Measurements from ENCODE around the gene OR13J1. TPM values are rescaled to one million over a fixed set of nuclear protein-coding genes. Genes with fewer than 3 reads are reported as not detected.

Gene OR13J1
- total RNA-seq, 1 donor from 2014 or later: not detected

DNA sequence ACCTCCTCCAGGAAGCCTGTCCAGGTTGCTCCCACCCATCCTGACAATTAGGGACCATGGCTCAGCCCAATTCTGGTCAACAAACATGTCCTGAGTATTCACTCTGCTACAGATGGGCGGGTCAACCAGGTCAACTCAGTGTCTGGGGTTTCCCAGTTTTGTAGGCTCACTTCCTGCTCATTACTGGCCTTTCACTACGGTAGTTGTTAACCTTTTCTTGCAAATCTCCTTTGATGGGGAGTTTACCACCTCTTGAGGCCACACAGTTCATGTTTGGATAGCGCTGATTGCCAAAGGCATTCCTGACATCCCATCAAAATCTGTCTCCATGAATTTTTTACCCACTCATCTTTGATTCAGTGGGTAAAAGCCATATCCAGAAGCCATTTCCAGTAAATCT, 27.4 kb downstream of the OR13J1 start:
- TF ChIP-seq, protein P1, sequence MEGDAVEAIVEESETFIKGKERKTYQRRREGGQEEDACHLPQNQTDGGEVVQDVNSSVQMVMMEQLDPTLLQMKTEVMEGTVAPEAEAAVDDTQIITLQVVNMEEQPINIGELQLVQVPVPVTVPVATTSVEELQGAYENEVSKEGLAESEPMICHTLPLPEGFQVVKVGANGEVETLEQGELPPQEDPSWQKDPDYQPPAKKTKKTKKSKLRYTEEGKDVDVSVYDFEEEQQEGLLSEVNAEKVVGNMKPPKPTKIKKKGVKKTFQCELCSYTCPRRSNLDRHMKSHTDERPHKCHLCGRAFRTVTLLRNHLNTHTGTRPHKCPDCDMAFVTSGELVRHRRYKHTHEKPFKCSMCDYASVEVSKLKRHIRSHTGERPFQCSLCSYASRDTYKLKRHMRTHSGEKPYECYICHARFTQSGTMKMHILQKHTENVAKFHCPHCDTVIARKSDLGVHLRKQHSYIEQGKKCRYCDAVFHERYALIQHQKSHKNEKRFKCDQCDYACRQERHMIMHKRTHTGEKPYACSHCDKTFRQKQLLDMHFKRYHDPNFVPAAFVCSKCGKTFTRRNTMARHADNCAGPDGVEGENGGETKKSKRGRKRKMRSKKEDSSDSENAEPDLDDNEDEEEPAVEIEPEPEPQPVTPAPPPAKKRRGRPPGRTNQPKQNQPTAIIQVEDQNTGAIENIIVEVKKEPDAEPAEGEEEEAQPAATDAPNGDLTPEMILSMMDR (IDR thresholded peaks at IDR 0.05): no peak
- TF ChIP-seq POLR2A (IDR thresholded peaks at IDR 0.05): no peak
- TF ChIP-seq POLR2AphosphoS5 (IDR thresholded peaks at IDR 0.05; ENCODE audit: insufficient read depth in 1 of 2, low read depth in 1 of 2): no peak
- no peak overlapping the region for H3K4me3 ChIP-seq
- peaks cover 30% of the 10 kb centered on the region for H3K4me1 ChIP-seq
- no peaks in the 10 kb centered on the region for H3K27me3 ChIP-seq
- intact Hi-C loops (cut with DNase I): no loop called here
- H3K36me3 ChIP-seq: peaks cover 0 to 3% of the 10 kb centered on the region in 2 donors
- H3K9me3 ChIP-seq: no peaks in the 10 kb centered on the region
- no peak for DNase-seq (ENCODE audit: extremely low spot score in 2 of 2)
- no peak overlapping the region for H3K27ac ChIP-seq

DNA sequence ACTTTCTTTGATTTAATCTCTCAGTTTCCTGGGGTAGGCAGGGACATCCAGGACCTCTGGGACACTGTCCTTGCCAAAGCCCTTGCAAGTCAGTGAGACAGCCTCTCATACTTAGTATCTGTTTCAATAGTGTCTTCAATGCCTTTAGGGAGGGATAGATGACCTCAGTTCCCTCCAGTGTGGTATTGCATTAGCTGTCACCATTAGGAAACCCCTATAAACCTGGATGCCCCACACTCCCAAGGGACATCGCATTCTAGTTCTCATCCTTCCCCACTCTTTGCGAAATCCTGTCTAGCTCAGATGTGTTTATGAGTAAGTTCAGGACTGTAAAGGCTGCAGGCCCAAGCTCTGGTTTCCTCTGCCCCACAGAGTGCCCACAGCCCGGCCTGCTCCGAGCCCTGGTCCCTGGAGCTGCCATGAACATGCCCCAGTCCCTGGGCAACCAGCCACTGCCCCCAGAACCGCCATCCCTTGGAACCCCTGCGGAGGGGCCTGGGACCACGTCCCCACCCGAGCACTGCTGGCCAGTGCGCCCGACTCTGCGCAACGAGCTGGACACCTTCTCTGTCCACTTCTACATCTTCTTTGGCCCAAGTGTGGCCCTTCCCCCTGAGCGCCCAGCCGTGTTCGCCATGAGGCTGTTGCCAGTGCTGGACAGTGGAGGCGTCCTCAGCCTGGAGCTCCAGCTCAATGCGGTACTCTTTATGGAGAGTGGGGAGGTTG, 28.0 kb downstream of the OR13J1 start:
- no peaks in the 10 kb centered on the region for H3K27me3 ChIP-seq
- no peak overlapping the region for H3K4me3 ChIP-seq
- no peaks in the 10 kb centered on the region for H3K9me3 ChIP-seq
- TF ChIP-seq POLR2A (IDR thresholded peaks at IDR 0.05): no peak
- TF ChIP-seq, protein P1 (IDR thresholded peaks at IDR 0.05): no peak
- H3K4me1 ChIP-seq: peaks cover 30% of the 10 kb centered on the region
- H3K36me3 ChIP-seq: peaks cover 0 to 2% of the 10 kb centered on the region in 2 donors
- DNase-seq (ENCODE audit: extremely low spot score in 2 of 2): no peak
- intact Hi-C loops (cut with DNase I): no loop called here
- no peak overlapping the region for H3K27ac ChIP-seq

GRCh38 chr9:35841645-35841900, 28.6 kb downstream of the OR13J1 start:
- intact Hi-C loops (cut with DNase I): no loop called here
- DNase-seq (ENCODE audit: extremely low spot score in 2 of 2): no peak
- H3K36me3 ChIP-seq: no peaks in the 10 kb centered on the region
- no peak for TF ChIP-seq POLR2AphosphoS5 (IDR thresholded peaks at IDR 0.05; ENCODE audit: insufficient read depth in 1 of 2, low read depth in 1 of 2)
- TF ChIP-seq POLR2A (IDR thresholded peaks at IDR 0.05): no peak
- TF ChIP-seq, protein P1 (IDR thresholded peaks at IDR 0.05): no peak
- no peak overlapping the region for H3K27ac ChIP-seq
- no peaks in the 10 kb centered on the region for H3K27me3 ChIP-seq
- H3K9me3 ChIP-seq: no peaks in the 10 kb centered on the region
- peaks cover 30% of the 10 kb centered on the region for H3K4me1 ChIP-seq
- no peak overlapping the region for H3K4me3 ChIP-seq

DNA sequence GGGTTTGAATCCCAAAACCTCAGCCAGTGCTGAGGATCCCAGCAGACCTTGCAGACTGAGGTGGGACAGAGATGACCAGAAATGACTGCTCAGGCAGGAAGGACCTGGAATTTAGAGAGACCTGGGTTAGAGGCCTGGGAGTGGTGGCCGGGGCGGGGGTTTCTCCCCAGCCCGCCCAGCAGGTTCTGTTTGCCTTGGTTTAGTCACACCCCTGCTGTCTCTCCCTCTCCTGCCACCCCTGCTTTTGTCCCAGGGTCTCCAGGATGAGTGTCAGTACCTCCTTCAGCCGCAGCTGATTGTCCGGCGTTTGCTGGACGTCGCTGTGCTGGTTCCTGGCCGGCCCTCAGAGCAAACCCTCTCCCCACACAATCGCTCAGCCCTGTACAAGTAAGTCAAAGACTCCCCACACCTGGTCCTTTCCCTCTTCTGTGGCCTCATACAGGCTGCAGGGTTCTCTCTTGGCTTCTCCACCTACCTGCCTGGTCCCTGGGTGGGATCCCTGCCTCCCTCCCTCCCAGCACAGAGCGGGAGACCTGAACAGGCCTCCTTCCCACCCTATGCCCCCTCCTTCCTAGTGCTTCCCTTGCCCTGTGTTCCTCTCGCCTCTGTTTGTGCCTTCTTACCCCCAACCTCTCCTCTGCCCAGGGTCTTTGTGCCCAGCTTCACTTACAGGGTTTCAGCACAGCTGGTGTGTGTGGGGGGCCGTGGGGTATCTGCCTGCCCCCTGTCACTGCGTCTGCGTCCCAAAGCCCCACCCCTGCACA, 29.1 kb downstream of the OR13J1 start:
- no peaks in the 10 kb centered on the region for H3K27me3 ChIP-seq

More for the DNA sequence above, 29.1 kb downstream of the OR13J1 start:
- Histone ChIP-seq H3K4me3 (no peak overlapping the region), H3K9me3 (no peaks in the 10 kb centered on the region), H3K36me3 (no peaks in the 10 kb centered on the region), H3K27ac (no peak overlapping the region), H3K4me1 (peaks cover 26% of the 10 kb centered on the region)
- DNase-seq (ENCODE audit: extremely low spot score in 2 of 2): no peak
- TF ChIP-seq POLR2AphosphoS5 (IDR thresholded peaks at IDR 0.05; ENCODE audit: insufficient read depth in 1 of 2, low read depth in 1 of 2) (no peak), POLR2A (IDR thresholded peaks at IDR 0.05) (no peak)
- TF ChIP-seq, protein P1 (IDR thresholded peaks at IDR 0.05): no peak
- intact Hi-C loops (cut with DNase I): no loop called here

Measured in vagina (tissue), 2 donors.